HG02610 (cell line): Measurements from ENCODE around the gene GPR26.

Experiments used
- ATAC-seq: cut with Tn5 transposase; IDR thresholded peaks from one replicate; pipeline ENCODE4 v1.9.1; 2021; ENCODE audit warnings: mild to moderate bottlenecking, moderate library complexity; ENCODE audit not compliant: unreplicated experiment

The GPR26 gene

GRCh38 chr10:123666318-123667236 is at the start of gene GPR26:
GPR26 (plus strand) TSS chr10:123666355; CDS start chr10:123666408, 53 bp downstream.
- ATAC-seq: no peak

- no peak for ATAC-seq
Measured at GRCh38 chr10:123618224-123618623, 47.9 kb upstream of the GPR26 start.

- no peak for ATAC-seq
Measured at GRCh38 chr10:123619067-123619855, 46.9 kb upstream of the GPR26 start.

- ATAC-seq: no peak
Measured at GRCh38 chr10:123620621-123621020, 45.5 kb upstream of the GPR26 start.

- no peak for ATAC-seq
Measured at GRCh38 chr10:123621492-123621891, 44.7 kb upstream of the GPR26 start.

- no peak for ATAC-seq
Measured at GRCh38 chr10:123621916-123622315, 44.2 kb upstream of the GPR26 start.

GRCh38 chr10:123622381-123622780 is 43.8 kb upstream of the GPR26 start:
- no peak for ATAC-seq

- no peak for ATAC-seq
Measured at GRCh38 chr10:123624086-123624485, 42.1 kb upstream of the GPR26 start.

GRCh38 chr10:123633106-123633505 is 33.0 kb upstream of the GPR26 start:
- no peak for ATAC-seq

GRCh38 chr10:123633636-123634035 is 32.5 kb upstream of the GPR26 start:
- ATAC-seq: no peak

- ATAC-seq: no peak
Measured at GRCh38 chr10:123634221-123634620, 31.9 kb upstream of the GPR26 start.

GRCh38 chr10:123635131-123635530 is 31.0 kb upstream of the GPR26 start:
- no peak for ATAC-seq

- no peak for ATAC-seq
Measured at GRCh38 chr10:123635745-123636144, 30.4 kb upstream of the GPR26 start.

- ATAC-seq: no peak
Measured at GRCh38 chr10:123636598-123637325, 29.4 kb upstream of the GPR26 start.

- ATAC-seq: no peak
Measured at GRCh38 chr10:123637326-123637880, 28.8 kb upstream of the GPR26 start.

GRCh38 chr10:123639131-123639530 is 27.0 kb upstream of the GPR26 start:
- ATAC-seq: no peak

- no peak for ATAC-seq
Measured at GRCh38 chr10:123640016-123640535, 26.1 kb upstream of the GPR26 start.

- ATAC-seq: no peak
Measured at GRCh38 chr10:123642293-123642692, 23.9 kb upstream of the GPR26 start.

- no peak for ATAC-seq
Measured at GRCh38 chr10:123642697-123643096, 23.5 kb upstream of the GPR26 start.

GRCh38 chr10:123643315-123643714 is 22.8 kb upstream of the GPR26 start:
- ATAC-seq: no peak

- ATAC-seq: no peak
Measured at GRCh38 chr10:123645016-123645415, 21.1 kb upstream of the GPR26 start.
